Keratinocyte (primary cell): ENCODE results near the gene MYBPC1. TPM values are rescaled to one million over a fixed set of nuclear protein-coding genes. Genes with fewer than 3 reads are reported as not detected.
A peak's percentile ranks its signal among the peaks of the same experiment; 100 is the strongest.

Experiments
- DNase-seq: peaks from one replicate; pipeline ENCODE4 v3.0.0-alpha.2; 2011; ENCODE audit warnings: low read depth, missing footprints, low spot score
- FAIRE-seq: peaks from 2 replicates; lab custom pipeline; 2011; peaks lifted over from hg19 to GRCh38; lab: Jason Lieb, UNC
- H2AFZ ChIP-seq: 2 replicates; pipeline ENCODE4 v1.6.0; 2012; ENCODE audit warnings: low read length, control low read depth, inconsistent platforms; ENCODE audit not compliant: control insufficient read depth
- H3K27ac ChIP-seq: 2 replicates; pipeline ENCODE4 v1.5.1; 2011; ENCODE audit warnings: low read length; ENCODE audit not compliant: control insufficient read depth, insufficient read depth
- H3K27me3 ChIP-seq: 3 replicates; pipeline ENCODE4 v1.6.0; 2011; ENCODE audit warnings: low read length; ENCODE audit not compliant: control insufficient read depth, insufficient read depth; ENCODE audit errors: extremely low read depth
- H3K36me3 ChIP-seq, 2 experiments: 2 replicates in 1 of 2; 3 replicates in 1 of 2; pipeline ENCODE4 v1.5.1; 2011; ENCODE audit warnings: low read length in 2 of 2, mild to moderate bottlenecking in 1 of 2; ENCODE audit not compliant: control insufficient read depth in 2 of 2, insufficient read depth in 2 of 2; ENCODE audit errors: extremely low read depth in 1 of 2
- H3K4me1 ChIP-seq: 3 replicates; pipeline ENCODE4 v1.5.1; 2011; ENCODE audit warnings: low read length; ENCODE audit not compliant: control insufficient read depth, insufficient read depth; ENCODE audit errors: extremely low read depth
- H3K4me2 ChIP-seq: 3 replicates; pipeline ENCODE4 v1.6.0; 2011; ENCODE audit warnings: low read depth, low read length; ENCODE audit not compliant: control insufficient read depth, insufficient read depth; ENCODE audit errors: extremely low read depth
- H3K4me3 ChIP-seq, 3 experiments: fragments of 200-600 bp in 1 of 3; sonication (generic) in 1 of 3; 2 replicates in 2 of 3; 3 replicates in 1 of 3; pipeline ENCODE4 v1.5.1; 2011 to 2016; ENCODE audit warnings: low read length in 3 of 3, mild to moderate bottlenecking in 3 of 3, control low read depth in 2 of 3, inconsistent platforms in 1 of 3, low read depth in 1 of 3, mixed read lengths in 1 of 3, mixed run types in 1 of 3, moderate library complexity in 1 of 3; ENCODE audit not compliant: control insufficient read depth in 2 of 3, insufficient read depth in 2 of 3; ENCODE audit errors: extremely low read depth in 1 of 3
- H3K79me2 ChIP-seq: 2 replicates; pipeline ENCODE4 v1.6.0; 2012; ENCODE audit warnings: low read length; ENCODE audit not compliant: control insufficient read depth, insufficient read depth
- H3K9ac ChIP-seq: 3 replicates; pipeline ENCODE4 v1.6.0; 2011; ENCODE audit warnings: low read length; ENCODE audit not compliant: control insufficient read depth, insufficient read depth; ENCODE audit errors: extremely low read depth
- H3K9me1 ChIP-seq: 3 replicates; pipeline ENCODE4 v1.6.0; 2011; ENCODE audit warnings: low read length; ENCODE audit not compliant: control insufficient read depth, insufficient read depth; ENCODE audit errors: extremely low read depth
- H3K9me3 ChIP-seq: 2 replicates; pipeline ENCODE4 v1.5.1; 2012; ENCODE audit warnings: low read depth, low read length; ENCODE audit not compliant: control insufficient read depth
- H4K20me1 ChIP-seq: 3 replicates; pipeline ENCODE4 v1.6.0; 2011; ENCODE audit warnings: low read length; ENCODE audit not compliant: control insufficient read depth, insufficient read depth; ENCODE audit errors: extremely low read depth
- EZH2 ChIP-seq: IDR thresholded peaks from one replicate; pipeline ENCODE4 v1.6.1; 2012; ENCODE audit warnings: inconsistent platforms, mild to moderate bottlenecking, low read length, moderate library complexity
- dilution Hi-C: fragments of 300-500 bp; cut with MboI; formaldehyde crosslinking; loops from one replicate; pipeline ENCODE4 v1.7.0; 2020; ENCODE audit warnings: low sequenced_read_pairs; ENCODE audit not compliant: extremely low pct_ligation_motif_present
- polyA plus RNA-seq, 5 experiments: library from polyadenylated mRNA; depleted of rRNA in 3 of 5; stranded (reverse) in 3 of 5; stranded (forward) in 1 of 5; unstranded in 1 of 5; fragments of >200 nt; gene quantifications; 1 replicate in 1 of 5; 2 replicates in 3 of 5; 3 replicates in 1 of 5; pipeline versions ENCODE4 v1.2.1 to v1.2.3, GENCODE V29; 2011 to 2012; ENCODE audit warnings: missing spikeins in 2 of 5, low read depth in 1 of 5, low replicate concordance in 1 of 5
- TF ChIP-seq, protein P1 (sequence below), 3 experiments: IDR thresholded peaks in 1 of 3; conservative IDR thresholded peaks in 1 of 3; optimal IDR thresholded peaks in 1 of 3; 2 replicates in 2 of 3; 3 replicates in 1 of 3; pipeline versions ENCODE3 to v1.5.1; 2011; ENCODE audit warnings: low read length in 3 of 3, mild to moderate bottlenecking in 3 of 3, moderate library complexity in 2 of 3, control low read depth in 1 of 3, inconsistent platforms in 1 of 3; ENCODE audit not compliant: insufficient read depth in 2 of 3; ENCODE audit errors: extremely low read depth in 1 of 3

MYBPC1 gene
- polyA plus RNA-seq, 1 donor (not counting 4 experiments of a cell fraction or from before 2014, with no cell fraction given) = not detected

DNA sequence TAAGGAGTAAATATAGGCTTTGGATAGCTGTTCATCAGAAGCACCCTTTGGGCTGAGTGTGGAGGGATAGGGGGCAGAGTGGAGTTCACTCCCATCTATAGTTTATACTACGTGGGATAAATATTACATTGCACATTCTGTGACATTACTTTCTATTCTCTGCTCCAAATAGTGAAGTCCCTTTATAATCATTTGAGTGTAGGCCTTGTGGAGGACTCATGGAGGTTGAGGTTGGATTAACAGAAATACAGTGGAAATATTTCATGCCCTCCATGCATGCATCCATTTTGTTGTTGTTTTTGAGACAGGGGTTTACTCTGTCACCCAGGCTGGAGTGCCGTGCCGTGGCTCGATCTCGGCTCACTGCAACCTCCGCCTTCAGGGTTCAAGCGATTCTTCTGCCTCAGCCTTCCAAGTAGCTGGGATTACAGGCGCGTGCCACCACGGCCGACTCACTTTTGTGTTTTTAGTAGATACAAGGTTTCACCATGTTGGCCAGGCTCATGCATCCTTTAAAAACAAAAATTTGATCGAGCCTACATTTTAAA lies 104.1 kb downstream of the MYBPC1 start:
- Histone ChIP-seq H3K27me3 (no peaks in the 10 kb centered on the region), H4K20me1 (no peaks in the 10 kb centered on the region), H3K4me2 (peak overlapping the region; percentile 81), H3K9me1 (no peaks in the 10 kb centered on the region), H3K4me3 (peak overlapping the region in 2 of 3 experiments; percentile 77 to 79), H3K36me3 (no peaks in the 10 kb centered on the region), H3K27ac (no peak overlapping the region), H3K4me1 (peaks cover 10% of the 10 kb centered on the region), H3K79me2 (peaks cover 5% of the 10 kb centered on the region), H3K9ac (peak overlapping the region; percentile 78), H3K9me3 (no peaks in the 10 kb centered on the region), H2AFZ (peak overlapping the region; percentile 94)
- DNase-seq (no peak), FAIRE-seq (no peak)
- dilution Hi-C loops = no loop called here
- TF ChIP-seq EZH2 = no peak
- TF ChIP-seq, protein P1, sequence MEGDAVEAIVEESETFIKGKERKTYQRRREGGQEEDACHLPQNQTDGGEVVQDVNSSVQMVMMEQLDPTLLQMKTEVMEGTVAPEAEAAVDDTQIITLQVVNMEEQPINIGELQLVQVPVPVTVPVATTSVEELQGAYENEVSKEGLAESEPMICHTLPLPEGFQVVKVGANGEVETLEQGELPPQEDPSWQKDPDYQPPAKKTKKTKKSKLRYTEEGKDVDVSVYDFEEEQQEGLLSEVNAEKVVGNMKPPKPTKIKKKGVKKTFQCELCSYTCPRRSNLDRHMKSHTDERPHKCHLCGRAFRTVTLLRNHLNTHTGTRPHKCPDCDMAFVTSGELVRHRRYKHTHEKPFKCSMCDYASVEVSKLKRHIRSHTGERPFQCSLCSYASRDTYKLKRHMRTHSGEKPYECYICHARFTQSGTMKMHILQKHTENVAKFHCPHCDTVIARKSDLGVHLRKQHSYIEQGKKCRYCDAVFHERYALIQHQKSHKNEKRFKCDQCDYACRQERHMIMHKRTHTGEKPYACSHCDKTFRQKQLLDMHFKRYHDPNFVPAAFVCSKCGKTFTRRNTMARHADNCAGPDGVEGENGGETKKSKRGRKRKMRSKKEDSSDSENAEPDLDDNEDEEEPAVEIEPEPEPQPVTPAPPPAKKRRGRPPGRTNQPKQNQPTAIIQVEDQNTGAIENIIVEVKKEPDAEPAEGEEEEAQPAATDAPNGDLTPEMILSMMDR (optimal IDR thresholded peaks at IDR 0.05 in 1 of 3, IDR thresholded peaks at IDR 0.05 in 1 of 3, conservative IDR thresholded peaks at IDR 0.05 in 1 of 3; ENCODE audit: extremely low read depth in 1 of 3, insufficient read depth in 2 of 3, low read length in 3 of 3) = peak in 1 of 3 experiments; percentile 38

DNA sequence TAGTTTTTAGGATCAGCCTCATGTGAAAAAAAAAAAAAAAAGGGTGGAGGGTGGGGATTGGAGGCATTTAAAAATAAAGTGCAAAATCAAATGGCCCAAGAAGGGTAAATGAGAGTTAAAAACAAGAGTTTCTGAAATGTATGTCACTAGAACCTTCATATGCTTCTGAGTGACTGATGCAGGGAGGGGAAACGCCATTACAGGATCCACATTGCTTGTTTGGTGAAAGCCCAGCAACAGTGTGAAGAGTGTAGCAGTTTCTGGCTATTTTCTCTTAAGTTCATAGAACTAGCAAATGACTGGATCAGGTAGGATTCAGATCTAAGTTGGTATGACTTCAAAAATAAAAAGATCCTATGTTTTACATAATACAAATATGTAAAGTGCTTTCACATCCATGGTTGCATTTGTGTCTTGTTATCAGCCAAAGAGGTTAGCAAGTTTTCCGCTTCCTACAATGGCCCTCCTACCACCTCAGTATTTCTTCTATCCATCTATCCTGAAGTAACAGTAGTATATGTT lies 105.6 kb downstream of the MYBPC1 start:
- peaks cover 10% of the 10 kb centered on the region for H3K4me1 ChIP-seq
- TF ChIP-seq, protein P1 (optimal IDR thresholded peaks at IDR 0.05 in 1 of 3, IDR thresholded peaks at IDR 0.05 in 1 of 3, conservative IDR thresholded peaks at IDR 0.05 in 1 of 3; ENCODE audit: extremely low read depth in 1 of 3, insufficient read depth in 2 of 3, low read length in 3 of 3) = no peak
- no peak for TF ChIP-seq EZH2
- no peaks in the 10 kb centered on the region for H3K9me1 ChIP-seq
- no peaks in the 10 kb centered on the region for H4K20me1 ChIP-seq
- no peaks in the 10 kb centered on the region for H3K36me3 ChIP-seq
- FAIRE-seq (no peak), DNase-seq (no peak)
- no peak overlapping the region for H3K9ac ChIP-seq
- H3K27ac ChIP-seq = no peak overlapping the region
- dilution Hi-C loops = no loop called here
- peaks cover 5% of the 10 kb centered on the region for H3K79me2 ChIP-seq
- no peaks in the 10 kb centered on the region for H3K27me3 ChIP-seq
- H3K9me3 ChIP-seq = no peaks in the 10 kb centered on the region
- H3K4me2 ChIP-seq = no peak overlapping the region
- H3K4me3 ChIP-seq = no peak overlapping the region
- H2AFZ ChIP-seq = no peak overlapping the region
